Sigmoid colon (tissue), 7 donors: ENCODE results near the gene QARS1. TPM values are rescaled to one million over a fixed set of nuclear protein-coding genes. Genes with fewer than 3 reads are reported as not detected.

Source experiments
- DNase-seq: peaks from one replicate; pipeline ENCODE4 v3.0.0-alpha.2; 2019
- H3K27ac ChIP-seq, 4 donors: fragments of 200-600 bp; sonication (generic); one replicate each; pipeline ENCODE4 v1.5.1; 2016 to 2019; ENCODE audit warnings: mild to moderate bottlenecking in 1 of 4
- H3K27me3 ChIP-seq, 3 donors: fragments of 200-600 bp; sonication (generic); one replicate each; pipeline ENCODE4 v1.5.1; 2019; ENCODE audit warnings: mild to moderate bottlenecking in 1 of 3
- H3K36me3 ChIP-seq, 4 donors: fragments of 200-600 bp; sonication (generic); one replicate each; pipeline ENCODE4 v1.5.1; 2016 to 2019
- H3K4me1 ChIP-seq, 4 donors: fragments of 200-600 bp; sonication (generic); one replicate each; pipeline ENCODE4 v1.5.1; 2017 to 2019
- H3K4me3 ChIP-seq, 4 donors: fragments of 200-600 bp; sonication (generic); one replicate each; pipeline ENCODE4 v1.5.1; 2017 to 2019; ENCODE audit warnings: mild to moderate bottlenecking in 2 of 4, moderate library complexity in 1 of 4
- H3K9me3 ChIP-seq, 4 donors: fragments of 200-600 bp in 3 of 4; sonication (generic) in 3 of 4; one replicate each; pipeline versions ENCODE4 v1.5.1 to v1.6.1; 2013 to 2019
- EP300 ChIP-seq, 4 donors: sonication (generic); formaldehyde crosslinking; IDR thresholded peaks; one replicate each; pipeline ENCODE4 v1.6.1; 2017; ENCODE audit warnings: antibody characterized with exemption in 4 of 4
- POLR2A ChIP-seq, 2 donors: fragments of 450-650 bp; IDR thresholded peaks; one replicate each; pipeline ENCODE4 v1.6.1; 2016; ENCODE audit warnings: antibody characterized with exemption in 2 of 2, mild to moderate bottlenecking in 2 of 2, moderate library complexity in 2 of 2
- POLR2AphosphoS5 ChIP-seq, 4 donors: sonication (generic); formaldehyde crosslinking; IDR thresholded peaks; one replicate each; pipeline ENCODE4 v1.6.1; 2017; ENCODE audit warnings: antibody characterized with exemption in 4 of 4
- WGBS, 2 donors: extraction: QIAGEN DNeasy Blood & Tissue Kit; methylation state at CpG; one replicate each; pipeline ENCODE4 v1.1.7; 2013; 5-methylcytosine and 5-hydroxymethylcytosine counted together
- intact Hi-C: fragments of 100-400 bp; cut with DNase I; formaldehyde crosslinking; loops from one replicate; pipeline ENCODE4 v1.15.1; 2023
- polyA plus RNA-seq, 3 donors: library from polyadenylated mRNA; stranded (reverse); fragments of 200-250 nt; gene quantifications; one replicate each; pipeline ENCODE4 v1.2.3, GENCODE V29; 2013
- total RNA-seq, 4 donors: library from RNA; depleted of rRNA; stranded (reverse); fragments of >200 nt; gene quantifications; one replicate each; pipeline ENCODE4 v1.1.0, GENCODE V29; 2016
- TF ChIP-seq, protein P1 (sequence below), 4 experiments: fragments of 450-650 bp in 3 of 4; fragments of 200-600 bp in 1 of 4; IDR thresholded peaks; one replicate each; pipeline ENCODE4 v1.5.1; 2016 to 2019; ENCODE audit warnings: antibody characterized with exemption in 4 of 4, mild to moderate bottlenecking in 3 of 4, moderate library complexity in 2 of 4
- donor health status: healthy with polysubstance abuse.
- donor health status: Bipolar disorder and iron deficiency.
- donor health status: healthy.

Gene QARS1
- total and polyA plus RNA-seq, 7 donors, result 158 to 363 (median 243) TPM

DNA sequence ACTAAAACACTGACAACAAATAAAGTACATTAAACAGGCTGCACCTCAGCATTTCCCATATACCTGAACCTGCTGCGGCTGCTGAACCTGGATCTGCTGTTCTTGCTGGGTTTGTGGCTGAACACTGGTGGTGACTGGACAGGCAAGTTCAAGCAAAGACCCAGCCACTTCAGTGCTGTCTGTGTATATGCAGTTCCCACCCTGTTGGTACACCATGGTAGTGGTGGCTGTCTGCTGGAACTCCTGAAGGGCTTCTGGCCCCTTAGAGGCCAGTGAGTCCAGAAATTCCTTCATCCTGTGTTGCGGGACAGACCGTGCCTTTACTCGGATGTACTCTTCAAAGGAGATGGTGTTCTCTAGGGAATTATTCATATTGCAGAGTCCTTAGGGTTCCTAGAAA lies 27.9 kb downstream of the QARS1 start:
- no peak overlapping the region for H3K27ac ChIP-seq
- no peaks in the 10 kb centered on the region for H3K9me3 ChIP-seq
- 95 to 96% methylated on average over 4 of the region's 4 CpGs for WGBS, 2 donors
- DNase-seq, result no peak
- H3K4me1 ChIP-seq, result no peaks in the 10 kb centered on the region
- intact Hi-C loops, result no loop called here
- peaks cover 32 to 71% (median 49%) of the 10 kb centered on the region in 4 donors for H3K36me3 ChIP-seq
- H3K4me3 ChIP-seq, result no peak overlapping the region
- TF ChIP-seq POLR2AphosphoS5 (IDR thresholded peaks at IDR 0.05) (no peak), POLR2A (IDR thresholded peaks at IDR 0.05) (no peak), EP300 (IDR thresholded peaks at IDR 0.05) (no peak)
- TF ChIP-seq, protein P1, sequence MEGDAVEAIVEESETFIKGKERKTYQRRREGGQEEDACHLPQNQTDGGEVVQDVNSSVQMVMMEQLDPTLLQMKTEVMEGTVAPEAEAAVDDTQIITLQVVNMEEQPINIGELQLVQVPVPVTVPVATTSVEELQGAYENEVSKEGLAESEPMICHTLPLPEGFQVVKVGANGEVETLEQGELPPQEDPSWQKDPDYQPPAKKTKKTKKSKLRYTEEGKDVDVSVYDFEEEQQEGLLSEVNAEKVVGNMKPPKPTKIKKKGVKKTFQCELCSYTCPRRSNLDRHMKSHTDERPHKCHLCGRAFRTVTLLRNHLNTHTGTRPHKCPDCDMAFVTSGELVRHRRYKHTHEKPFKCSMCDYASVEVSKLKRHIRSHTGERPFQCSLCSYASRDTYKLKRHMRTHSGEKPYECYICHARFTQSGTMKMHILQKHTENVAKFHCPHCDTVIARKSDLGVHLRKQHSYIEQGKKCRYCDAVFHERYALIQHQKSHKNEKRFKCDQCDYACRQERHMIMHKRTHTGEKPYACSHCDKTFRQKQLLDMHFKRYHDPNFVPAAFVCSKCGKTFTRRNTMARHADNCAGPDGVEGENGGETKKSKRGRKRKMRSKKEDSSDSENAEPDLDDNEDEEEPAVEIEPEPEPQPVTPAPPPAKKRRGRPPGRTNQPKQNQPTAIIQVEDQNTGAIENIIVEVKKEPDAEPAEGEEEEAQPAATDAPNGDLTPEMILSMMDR (IDR thresholded peaks at IDR 0.05), result no peak
- H3K27me3 ChIP-seq, result no peaks in the 10 kb centered on the region

DNA sequence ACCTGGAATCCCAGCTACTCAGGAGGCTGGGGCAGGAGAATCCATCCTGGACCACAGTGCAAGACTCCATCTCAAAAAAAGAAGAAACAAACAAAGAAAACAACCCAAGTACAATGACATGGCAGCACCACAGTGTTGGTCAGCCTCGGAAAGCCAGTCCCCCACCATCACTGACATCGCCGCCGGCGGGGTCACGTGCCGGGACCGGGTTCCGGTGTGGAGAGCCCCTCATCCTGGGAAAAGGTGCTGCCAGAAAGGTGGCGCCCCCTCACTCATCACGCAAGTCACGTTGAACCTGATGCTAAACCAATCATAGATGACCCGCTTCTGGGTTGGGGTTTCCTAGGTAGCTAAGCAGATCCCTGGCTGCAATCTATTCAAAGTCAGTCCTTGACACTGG lies 28.4 kb downstream of the QARS1 start:
- no peak overlapping the region for H3K27ac ChIP-seq
- 93 to 95% methylated on average over 13 of the region's 13 CpGs for WGBS, 2 donors
- H3K9me3 ChIP-seq, result no peaks in the 10 kb centered on the region
- H3K4me1 ChIP-seq, result no peaks in the 10 kb centered on the region
- H3K27me3 ChIP-seq, result no peaks in the 10 kb centered on the region
- H3K4me3 ChIP-seq, result no peak overlapping the region
- H3K36me3 ChIP-seq, result peaks cover 32 to 76% (median 54%) of the 10 kb centered on the region in 4 donors
- TF ChIP-seq POLR2A (IDR thresholded peaks at IDR 0.05) (no peak), POLR2AphosphoS5 (IDR thresholded peaks at IDR 0.05) (no peak), EP300 (IDR thresholded peaks at IDR 0.05) (no peak)
- TF ChIP-seq, protein P1 (IDR thresholded peaks at IDR 0.05), result no peak
- intact Hi-C loops, result no loop called here
- no peak for DNase-seq

DNA sequence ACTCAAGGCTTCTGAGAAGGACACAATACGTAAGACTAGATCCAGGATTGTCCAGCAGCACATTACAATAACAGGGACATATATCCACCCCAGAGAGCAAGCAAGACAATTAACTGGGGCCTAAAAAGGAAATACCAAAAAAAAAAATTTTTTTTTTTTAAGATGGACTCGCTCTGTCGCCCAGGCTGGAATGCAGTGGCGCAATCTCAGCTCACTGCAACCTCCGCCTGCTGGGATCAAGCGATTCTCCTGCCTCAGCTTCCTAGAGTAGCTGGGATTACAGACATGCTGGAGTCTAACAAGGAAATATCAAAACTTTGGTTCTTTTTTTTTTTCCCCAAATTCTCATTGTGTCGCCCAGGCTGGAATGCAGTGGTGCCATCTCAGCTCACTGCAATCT lies 46.5 kb downstream of the QARS1 start:
- TF ChIP-seq POLR2AphosphoS5 (IDR thresholded peaks at IDR 0.05) (no peak), EP300 (IDR thresholded peaks at IDR 0.05) (no peak), POLR2A (IDR thresholded peaks at IDR 0.05) (no peak)
- TF ChIP-seq, protein P1 (IDR thresholded peaks at IDR 0.05), result no peak
- intact Hi-C loops, result no loop called here
- peaks cover 28 to 82% (median 34%) of the 10 kb centered on the region in 4 donors for H3K36me3 ChIP-seq
- DNase-seq, result no peak
- 93 to 97% methylated on average over 7 of the region's 7 CpGs for WGBS, 2 donors
- no peak overlapping the region for H3K27ac ChIP-seq
- no peak overlapping the region for H3K4me3 ChIP-seq
- no peaks in the 10 kb centered on the region for H3K27me3 ChIP-seq
- peaks cover 0 to 9% (median 0%) of the 10 kb centered on the region in 4 donors for H3K4me1 ChIP-seq
- no peaks in the 10 kb centered on the region for H3K9me3 ChIP-seq

DNA sequence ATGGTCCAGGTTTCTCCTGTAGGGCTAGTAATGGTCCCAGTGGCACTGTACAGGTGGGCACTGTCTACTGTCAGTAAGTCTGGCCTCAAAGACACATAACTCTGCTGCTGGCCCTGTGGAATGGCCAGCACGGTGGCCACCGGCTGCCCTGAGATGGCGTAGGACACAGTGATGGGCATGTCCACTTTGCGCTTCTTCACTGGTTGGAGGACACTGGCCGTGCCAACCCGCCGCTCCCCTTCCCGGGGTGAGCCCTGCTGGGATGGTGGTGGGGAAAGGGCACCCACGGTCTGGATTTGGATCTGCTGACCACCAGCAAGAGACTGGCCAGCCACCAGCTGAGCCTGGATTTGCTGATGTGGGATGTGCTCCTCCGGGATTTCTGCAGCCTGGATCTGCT lies 47.3 kb downstream of the QARS1 start:
- peaks cover 0 to 9% (median 0%) of the 10 kb centered on the region in 4 donors for H3K4me1 ChIP-seq
- no peaks in the 10 kb centered on the region for H3K27me3 ChIP-seq
- intact Hi-C loops, result no loop called here
- 97% methylated on average over 10 of the region's 10 CpGs for WGBS, 2 donors
- DNase-seq, result no peak
- no peak overlapping the region for H3K27ac ChIP-seq
- no peak overlapping the region for H3K4me3 ChIP-seq
- peaks cover 28 to 82% (median 37%) of the 10 kb centered on the region in 4 donors for H3K36me3 ChIP-seq
- TF ChIP-seq POLR2A (IDR thresholded peaks at IDR 0.05) (no peak), POLR2AphosphoS5 (IDR thresholded peaks at IDR 0.05) (no peak), EP300 (IDR thresholded peaks at IDR 0.05) (no peak)
- TF ChIP-seq, protein P1 (IDR thresholded peaks at IDR 0.05), result no peak
- H3K9me3 ChIP-seq, result no peaks in the 10 kb centered on the region

DNA sequence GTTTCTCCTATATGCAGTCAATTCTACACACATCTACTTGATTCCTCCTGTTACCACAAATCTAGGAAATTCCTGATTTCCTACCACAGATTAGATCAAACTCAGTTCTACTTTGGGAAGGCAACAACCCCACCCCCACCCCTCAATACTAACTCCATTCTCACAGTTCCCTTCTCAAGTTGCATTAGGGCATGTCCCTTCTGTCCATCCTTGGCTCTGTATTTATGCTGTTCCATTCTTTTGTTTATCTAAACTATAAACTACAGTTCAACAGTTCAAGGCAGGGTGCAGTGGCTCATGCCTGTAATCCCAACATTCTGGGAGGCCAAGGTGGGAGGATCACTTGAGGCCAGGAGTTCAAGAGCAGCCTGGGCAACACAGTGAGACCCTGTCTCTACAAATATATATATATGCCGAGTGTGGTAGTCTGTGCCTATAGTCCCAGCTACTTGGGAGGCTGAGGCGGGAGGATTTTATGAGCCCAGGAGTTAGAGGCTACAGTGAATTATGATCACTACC lies 50.2 kb downstream of the QARS1 start:
- Histone ChIP-seq H3K4me3 (no peak overlapping the region), H3K27ac (no peak overlapping the region), H3K27me3 (no peaks in the 10 kb centered on the region), H3K4me1 (peaks cover 0 to 9% (median 0%) of the 10 kb centered on the region in 4 donors), H3K36me3 (peaks cover 28 to 82% (median 37%) of the 10 kb centered on the region in 4 donors), H3K9me3 (no peaks in the 10 kb centered on the region)
- TF ChIP-seq POLR2A (IDR thresholded peaks at IDR 0.05) (no peak), EP300 (IDR thresholded peaks at IDR 0.05) (no peak), POLR2AphosphoS5 (IDR thresholded peaks at IDR 0.05) (no peak)
- TF ChIP-seq, protein P1 (IDR thresholded peaks at IDR 0.05), result no peak
- intact Hi-C loops, result no loop called here
- 95 to 98% methylated on average over 2 of the region's 2 CpGs for WGBS, 2 donors
- DNase-seq, result no peak
